Activated naive CD4-positive, alpha-beta T cell treated with anti-CD3 and anti-CD28 coated beads, Interleukin-2, amount 50 U/mL, for 72 hours (primary cell): ENCODE results near the gene ABHD3. TPM values are rescaled to one million over a fixed set of nuclear protein-coding genes. Genes with fewer than 3 reads are reported as not detected.
"Not testable (repeated sequence)": the region's sequence is repeated elsewhere in the genome, so short reads cannot be mapped to it uniquely, and the experiment has no call there.

Source experiments
- ATAC-seq, 2 donors: fragments of 150-1000 bp; cut with Tn5 transposase; 2 replicates each; pipeline ENCODE4 v1.10.0; 2021; ENCODE audit warnings: mild to moderate bottlenecking in 2 of 2, moderate library complexity in 2 of 2
- DNase-seq, 2 donors: peaks; one replicate each; pipeline ENCODE4 v3.0.0; 2021 to 2022; ENCODE audit warnings: low spot score in 2 of 2
- H3K27ac Mint-ChIP-seq, 2 donors: one replicate each; pipeline ENCODE4 v1.8.0; 2022; ENCODE audit warnings: mild to moderate bottlenecking in 2 of 2, mixed read lengths in 2 of 2
- H3K36me3 Mint-ChIP-seq, 2 donors: one replicate each; pipeline ENCODE4 v1.8.0; 2022; ENCODE audit warnings: mixed read lengths in 2 of 2
- H3K9me3 Mint-ChIP-seq, 2 donors: one replicate each; pipeline ENCODE4 v1.8.0; 2022; ENCODE audit warnings: mixed read lengths in 2 of 2
- total RNA-seq, 2 donors: library from RNA; stranded (reverse); gene quantifications; one replicate each; pipeline ENCODE4 v1.2.3, GENCODE V29; 2022

ABHD3 gene, protein sequence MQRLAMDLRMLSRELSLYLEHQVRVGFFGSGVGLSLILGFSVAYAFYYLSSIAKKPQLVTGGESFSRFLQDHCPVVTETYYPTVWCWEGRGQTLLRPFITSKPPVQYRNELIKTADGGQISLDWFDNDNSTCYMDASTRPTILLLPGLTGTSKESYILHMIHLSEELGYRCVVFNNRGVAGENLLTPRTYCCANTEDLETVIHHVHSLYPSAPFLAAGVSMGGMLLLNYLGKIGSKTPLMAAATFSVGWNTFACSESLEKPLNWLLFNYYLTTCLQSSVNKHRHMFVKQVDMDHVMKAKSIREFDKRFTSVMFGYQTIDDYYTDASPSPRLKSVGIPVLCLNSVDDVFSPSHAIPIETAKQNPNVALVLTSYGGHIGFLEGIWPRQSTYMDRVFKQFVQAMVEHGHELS
- total RNA-seq = 10 to 100 TPM; 19.9 to 39.7 TPM

DNA sequence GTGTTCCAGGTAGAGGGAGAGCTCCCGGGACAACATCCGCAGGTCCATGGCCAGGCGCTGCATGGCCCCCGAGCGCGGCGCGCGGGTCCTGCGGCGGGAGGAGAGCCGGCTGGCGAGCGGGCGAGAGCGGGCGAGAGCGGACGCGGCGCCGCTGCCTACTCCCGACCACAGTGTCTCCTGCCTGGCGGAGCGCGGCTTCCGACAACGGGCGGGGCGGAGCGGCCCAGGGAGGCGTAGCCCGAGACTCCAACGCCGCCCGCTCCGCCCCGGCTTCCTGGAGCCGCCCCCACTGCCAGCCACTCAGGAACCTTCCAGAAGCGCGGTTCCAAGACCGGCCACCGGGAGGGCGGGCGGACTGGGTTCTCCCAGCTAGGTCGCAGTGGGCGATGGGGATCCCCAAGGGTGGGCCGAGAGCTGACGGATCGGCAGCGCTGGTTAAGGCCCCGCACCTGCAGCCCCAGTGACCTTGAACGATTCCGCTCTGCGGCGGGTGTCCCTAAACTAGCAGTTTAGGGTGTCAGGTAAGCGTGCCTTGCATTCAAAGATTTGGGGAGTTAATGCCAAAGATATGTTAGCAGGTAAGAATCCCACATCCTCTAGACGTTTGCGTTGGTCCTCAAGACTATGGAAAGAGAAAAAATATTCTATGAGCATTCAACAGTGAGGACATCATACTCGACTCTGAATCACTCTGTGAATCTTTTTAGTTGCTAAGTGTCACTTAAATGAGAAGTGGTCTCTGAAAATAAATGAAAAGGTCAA is at the start of gene ABHD3:
ABHD3 (minus strand) TSS at position 172 of the 762 bp plus-strand sequence; CDS start at position 63, 109 bp downstream.
- ATAC-seq (peak; percentile 93 to 97), DNase-seq (peak; percentile 90 to 91)
- no peaks in the 10 kb centered on the region for H3K9me3 Mint-ChIP-seq
- H3K27ac Mint-ChIP-seq = peak within 1 kb of the TSS; percentile 91 to 93
- H3K36me3 Mint-ChIP-seq = peaks cover 12 to 21% of the 10 kb centered on the region in 2 donors

DNA sequence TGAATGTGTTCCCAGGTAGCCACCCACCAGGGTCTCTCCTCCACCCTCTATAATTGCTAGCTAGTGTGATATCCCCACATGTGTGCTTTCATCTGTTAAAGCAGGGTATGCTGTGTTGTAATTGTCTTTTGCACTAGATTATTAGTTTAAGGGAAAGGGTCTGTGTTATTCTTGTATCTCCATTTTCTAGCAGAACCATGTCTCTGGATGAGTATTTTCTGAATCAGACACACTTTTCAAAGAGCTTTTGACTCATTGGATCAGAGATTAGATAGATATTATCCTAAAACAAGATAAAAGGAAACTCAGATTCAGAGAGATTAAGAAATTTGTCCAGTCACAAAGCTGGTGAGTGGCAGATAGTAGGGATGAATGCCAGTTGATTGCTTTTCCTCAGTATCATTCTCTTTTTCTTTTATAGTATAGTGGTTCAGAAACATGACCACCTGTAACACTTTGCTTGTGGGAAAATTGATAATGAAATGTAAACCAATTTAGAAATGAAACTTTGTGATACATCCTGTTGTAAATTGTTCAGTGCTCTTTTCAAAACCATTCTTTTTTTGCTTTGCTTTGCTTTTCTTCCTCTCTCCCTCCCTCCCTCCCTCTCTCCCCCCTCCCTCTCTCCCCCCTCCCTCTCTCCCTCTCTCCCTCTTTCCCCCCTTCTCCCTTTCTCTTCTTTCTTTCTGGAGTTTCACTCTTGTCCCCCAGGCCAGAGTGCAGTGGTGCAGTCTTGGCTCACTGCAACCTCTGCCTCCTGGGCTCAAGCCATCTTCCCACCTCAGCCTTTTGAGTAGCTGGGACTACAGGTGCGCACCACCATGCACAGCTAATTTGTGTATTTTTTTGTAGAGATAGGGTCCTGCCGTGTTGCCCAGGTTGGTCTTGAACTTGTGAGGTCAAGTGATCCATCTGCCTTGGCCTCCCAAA is 43.5 kb upstream of the ABHD3 start:
- Mint-ChIP-seq H3K36me3 (no peaks in the 10 kb centered on the region), H3K9me3 (no peaks in the 10 kb centered on the region), H3K27ac (peak overlapping the region in 1 of 2 donors; percentile 16)
- DNase-seq (no peak), ATAC-seq (peak; percentile 43 to 46)

DNA sequence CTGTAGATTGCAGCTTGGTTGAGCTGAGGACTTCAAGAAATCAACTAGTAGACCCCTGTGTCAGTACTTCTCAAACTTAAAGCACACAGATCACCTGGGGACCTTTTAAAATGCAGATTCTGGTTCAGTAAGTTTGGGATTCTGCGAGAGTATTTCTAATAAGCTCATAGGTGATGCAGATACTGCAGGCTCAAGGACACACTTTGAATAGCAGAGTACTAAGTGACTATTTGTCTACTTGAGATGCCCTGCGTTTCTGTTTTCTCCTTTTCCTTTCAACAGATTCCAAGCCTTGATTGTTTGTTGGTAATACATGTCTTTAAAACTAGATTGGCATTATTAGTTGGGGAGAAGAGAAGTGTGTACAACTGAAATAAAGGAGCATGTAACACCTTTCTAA is 42.7 kb upstream of the ABHD3 start:
- ATAC-seq = no peak
- no peak for DNase-seq
- H3K27ac Mint-ChIP-seq = no peak overlapping the region
- H3K36me3 Mint-ChIP-seq = no peaks in the 10 kb centered on the region
- H3K9me3 Mint-ChIP-seq = no peaks in the 10 kb centered on the region

DNA sequence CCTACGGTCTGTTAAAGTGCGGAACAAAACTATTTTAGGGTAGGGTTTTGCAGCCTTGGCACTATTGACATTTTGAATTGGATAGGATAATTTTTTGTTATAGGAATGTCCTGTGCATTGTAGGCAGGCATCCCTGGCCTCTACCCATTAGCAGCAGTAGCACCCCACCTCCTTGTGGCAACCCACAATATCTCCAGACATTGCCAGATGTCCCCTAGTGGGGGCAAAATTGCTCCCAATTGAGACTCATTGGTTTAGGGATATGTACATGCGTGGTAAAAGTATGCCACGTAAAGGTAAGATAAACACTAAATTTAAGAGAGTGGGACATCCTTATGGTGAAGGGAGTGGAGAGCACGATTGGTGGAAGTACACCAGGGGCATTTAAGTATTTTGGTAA is 40.7 kb upstream of the ABHD3 start:
- H3K36me3 Mint-ChIP-seq = no peaks in the 10 kb centered on the region
- ATAC-seq = no peak
- H3K27ac Mint-ChIP-seq = no peak overlapping the region
- no peak for DNase-seq
- no peaks in the 10 kb centered on the region for H3K9me3 Mint-ChIP-seq

DNA sequence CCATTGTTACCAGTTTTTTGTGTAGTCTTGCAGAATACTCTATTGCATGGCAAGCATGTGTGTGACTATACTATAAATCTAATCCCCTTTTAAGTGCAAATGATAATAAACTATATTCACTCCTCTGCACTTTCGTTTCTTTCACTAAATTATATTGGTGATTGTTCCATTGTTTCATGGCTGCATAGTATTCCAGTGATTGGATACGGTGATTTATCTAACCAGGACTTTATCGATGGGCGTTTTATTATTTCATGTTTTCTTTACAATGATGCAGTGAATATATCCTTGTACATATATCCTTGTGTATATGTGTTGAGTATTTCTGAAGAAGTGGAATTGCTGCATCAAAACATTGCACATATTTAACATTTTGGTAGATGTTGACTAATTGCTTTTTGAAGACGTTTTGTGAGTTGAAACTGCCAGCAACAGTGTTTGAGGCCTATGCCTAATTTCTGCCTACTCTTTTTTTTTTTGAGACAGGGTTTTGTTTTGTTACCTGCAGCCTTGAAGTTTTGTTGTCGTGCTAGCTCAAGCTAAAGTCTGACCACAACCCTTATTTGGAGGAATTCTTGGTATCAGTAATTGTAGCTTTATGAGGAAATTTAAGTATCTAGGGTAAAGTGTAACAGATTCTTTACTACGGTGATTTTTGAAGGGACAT is 38.7 kb upstream of the ABHD3 start:
- Mint-ChIP-seq H3K9me3 (no peaks in the 10 kb centered on the region), H3K27ac (peak overlapping the region in 1 of 2 donors; percentile 67), H3K36me3 (no peaks in the 10 kb centered on the region)
- no peak for DNase-seq
- no peak for ATAC-seq

DNA sequence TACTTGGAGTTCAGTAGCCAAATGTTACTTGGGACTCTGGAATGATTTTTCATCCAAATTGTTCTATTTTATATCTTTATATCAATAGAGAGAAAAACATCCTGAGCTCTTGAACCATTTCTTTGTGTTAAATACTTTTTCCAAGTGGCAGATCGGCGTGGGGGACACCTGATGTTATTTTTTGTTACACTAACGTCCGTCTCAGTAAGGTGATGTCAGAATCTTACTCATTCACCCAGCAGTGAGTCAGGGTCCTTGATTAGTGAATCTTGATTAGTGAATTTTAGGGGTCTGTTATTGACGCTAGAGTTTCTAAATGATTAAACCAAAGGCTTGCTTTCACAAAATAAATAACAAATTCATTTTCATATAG is 37.7 kb upstream of the ABHD3 start:
- no peaks in the 10 kb centered on the region for H3K9me3 Mint-ChIP-seq
- DNase-seq = no peak
- no peaks in the 10 kb centered on the region for H3K36me3 Mint-ChIP-seq
- ATAC-seq = no peak
- H3K27ac Mint-ChIP-seq = peak overlapping the region; percentile 4 to 41

DNA sequence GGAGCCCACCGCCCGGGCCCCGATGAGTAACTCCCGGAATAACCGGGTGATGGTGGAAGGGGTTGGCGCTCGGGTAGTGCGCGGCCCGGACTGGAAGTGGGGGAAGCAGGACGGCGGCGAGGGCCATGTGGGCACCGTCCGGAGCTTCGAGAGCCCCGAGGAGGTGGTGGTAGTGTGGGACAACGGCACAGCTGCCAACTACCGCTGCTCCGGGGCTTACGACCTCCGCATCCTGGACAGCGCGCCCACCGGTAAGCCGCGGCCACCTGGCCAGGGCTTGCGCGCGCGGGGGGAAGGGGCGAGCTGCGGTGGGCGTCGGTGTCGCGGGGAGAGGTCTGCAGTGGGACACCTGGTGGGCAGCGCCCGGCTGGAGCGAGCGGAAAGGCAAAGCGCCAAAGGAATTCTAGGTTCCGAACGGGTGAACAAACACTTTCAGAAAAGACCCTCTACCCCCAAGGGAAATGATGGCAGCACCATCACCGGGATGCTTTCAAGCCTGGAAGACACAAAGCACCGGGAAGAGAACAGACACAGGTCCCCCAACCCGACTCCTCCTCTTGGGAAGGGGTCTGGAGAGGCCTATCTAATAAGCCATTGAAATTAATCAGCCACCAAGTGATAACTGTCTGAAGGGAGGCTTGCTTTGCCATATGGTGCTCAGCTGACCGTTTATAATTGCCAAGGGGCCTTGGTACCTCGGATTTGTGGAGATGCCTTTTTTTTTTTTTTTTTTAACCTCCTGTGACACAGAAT is 37.2 kb upstream of the ABHD3 start:
- DNase-seq = peak; percentile 32 to 60
- peak in 1 of 2 donors; percentile 7 for ATAC-seq
- peaks cover under 1% of the 10 kb centered on the region in 2 donors for H3K36me3 Mint-ChIP-seq
- H3K27ac Mint-ChIP-seq = peak overlapping the region; percentile 4 to 41
- peaks cover 0 to under 1% of the 10 kb centered on the region in 2 donors for H3K9me3 Mint-ChIP-seq

DNA sequence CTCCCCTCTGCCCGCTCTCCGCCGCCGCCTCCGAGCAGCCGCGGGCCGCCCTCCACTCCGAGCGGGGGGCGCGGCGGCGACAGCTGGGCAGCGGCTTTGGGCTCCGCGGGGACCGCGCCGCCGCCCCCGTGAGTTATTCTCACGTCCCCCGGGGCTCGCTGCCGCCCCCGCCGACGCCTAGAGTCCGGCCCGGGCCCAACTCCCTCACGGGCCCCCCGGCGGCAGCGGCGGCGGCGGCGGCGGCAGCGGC is 36.7 kb upstream of the ABHD3 start:
- H3K27ac Mint-ChIP-seq = no peak overlapping the region
- peaks cover 6% of the 10 kb centered on the region in 2 donors for H3K36me3 Mint-ChIP-seq
- peaks cover 5 to 6% of the 10 kb centered on the region in 2 donors for H3K9me3 Mint-ChIP-seq
- ATAC-seq (no peak), DNase-seq (no peak)

DNA sequence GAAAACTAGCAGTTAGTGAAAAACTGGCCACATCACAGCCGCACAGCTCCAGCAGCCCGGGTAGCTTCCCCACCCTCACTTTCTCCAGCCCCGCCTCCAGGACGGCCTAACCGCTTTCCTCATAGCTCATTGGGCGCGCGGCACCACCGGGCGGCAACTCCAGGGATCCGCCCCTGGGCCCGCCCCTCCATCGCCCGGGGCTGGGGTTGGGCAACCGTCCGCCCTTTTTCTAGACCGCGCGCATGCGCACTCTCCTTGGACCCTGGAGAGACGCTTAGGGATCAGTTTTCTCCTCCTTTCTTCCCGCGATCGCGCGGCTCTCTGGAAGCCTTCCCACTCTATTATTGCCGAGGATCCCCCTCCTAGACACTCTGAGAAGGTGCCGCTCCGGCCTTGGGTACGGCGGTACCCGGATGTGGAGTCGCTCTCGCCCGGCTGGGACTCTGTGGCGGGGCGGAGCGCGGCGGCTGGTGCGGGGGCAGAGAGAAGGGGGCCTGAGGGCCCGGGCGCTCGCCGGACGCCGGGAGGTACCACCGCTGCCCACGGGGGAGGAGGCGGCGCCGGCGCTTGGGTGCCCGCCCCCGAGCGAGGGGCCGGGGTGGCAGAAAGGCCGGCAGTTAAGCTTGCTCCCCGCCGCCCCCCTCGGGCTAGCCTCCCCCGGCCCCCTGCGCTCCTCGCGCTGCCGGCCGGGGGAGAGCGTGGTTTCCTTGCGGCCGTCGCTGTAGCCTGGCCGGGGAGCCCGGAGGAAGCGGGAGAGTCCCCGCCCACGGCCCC is 36.2 kb upstream of the ABHD3 start, which contains the start of gene MIB1:
MIB1 (plus strand) TSS at position 255 of the 774 bp plus-strand sequence. CDS start 792 bp downstream, outside the sequence.
- DNase-seq (peak; percentile 98 to 99), ATAC-seq (peak; percentile 98 to 99)
- Mint-ChIP-seq H3K9me3 (peaks cover 8% of the 10 kb centered on the region in 2 donors), H3K27ac (peak within 1 kb of the TSS; percentile 92 to 97), H3K36me3 (peaks cover 9 to 10% of the 10 kb centered on the region in 2 donors)

DNA sequence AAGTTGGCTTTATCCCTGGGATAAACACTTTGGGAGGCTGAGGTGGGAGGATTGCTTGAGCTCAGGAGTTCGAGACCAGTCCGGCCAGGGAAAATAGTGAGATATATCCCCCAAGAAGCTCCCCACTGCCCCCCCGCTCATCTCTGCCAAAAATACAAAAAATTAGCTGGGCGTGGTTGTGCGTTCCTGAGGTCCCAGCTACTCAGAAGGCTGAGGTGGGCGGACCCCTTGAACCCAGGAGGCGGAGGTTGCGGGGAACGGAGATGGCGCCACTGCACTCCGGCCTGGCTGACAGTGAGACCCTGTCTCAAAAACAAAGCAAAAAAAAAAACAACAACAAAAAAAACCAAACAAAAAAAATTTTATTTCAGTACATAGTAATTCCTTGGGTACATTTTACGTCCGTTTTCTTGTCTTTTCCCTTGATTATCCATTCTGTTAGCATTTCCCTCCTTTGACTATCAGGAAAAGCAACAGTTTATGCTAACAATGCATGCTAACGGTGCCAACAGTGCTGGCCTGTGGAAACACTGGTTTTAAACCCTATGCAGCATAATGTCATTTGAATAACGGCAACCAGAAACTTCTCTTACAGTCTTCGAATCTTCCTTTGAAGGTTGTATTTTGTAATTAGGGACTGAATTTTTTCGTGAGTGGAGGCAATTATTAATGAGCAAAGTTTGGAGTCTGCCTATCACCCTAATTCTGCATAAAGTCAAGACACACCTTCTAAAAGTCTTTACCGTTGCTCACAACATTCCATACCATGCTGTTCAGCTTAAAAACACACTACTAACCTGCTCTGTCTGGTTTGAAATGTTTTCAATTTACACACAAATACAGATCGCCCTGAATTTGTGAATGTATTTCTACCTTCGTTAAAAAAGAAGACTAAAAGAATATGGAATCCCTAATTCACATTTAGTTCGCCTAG is 35.3 kb upstream of the ABHD3 start:
- H3K36me3 Mint-ChIP-seq = peaks cover 9 to 10% of the 10 kb centered on the region in 2 donors

DNA sequence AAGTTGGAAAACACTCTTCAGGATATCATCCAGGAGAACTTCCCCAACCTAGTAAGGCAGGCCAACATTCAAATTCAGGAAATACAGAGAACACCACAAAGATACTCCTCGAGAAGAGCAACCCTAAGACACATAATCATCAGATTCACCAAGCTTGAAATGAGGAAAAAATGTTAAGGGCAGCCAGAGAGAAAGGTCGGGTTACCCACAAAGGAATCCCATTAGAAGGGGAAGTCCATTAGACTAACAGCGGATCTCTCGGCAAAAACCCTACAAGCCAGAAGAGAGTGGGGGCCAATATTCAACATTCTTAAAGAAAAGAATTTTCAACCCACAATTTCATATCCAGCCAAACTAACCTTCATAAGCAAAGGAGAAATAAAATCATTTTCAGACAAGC is 32.4 kb upstream of the ABHD3 start:
- H3K27ac Mint-ChIP-seq, ATAC-seq: not testable (repeated sequence)
- peaks cover 9 to 10% of the 10 kb centered on the region in 2 donors for H3K36me3 Mint-ChIP-seq

More for the DNA sequence above, 35.3 kb upstream of the ABHD3 start:
- peak; percentile 2 to 6 for ATAC-seq
- no peak for DNase-seq
- Mint-ChIP-seq H3K9me3 (peaks cover 8% of the 10 kb centered on the region in 2 donors), H3K27ac (peak overlapping the region in 1 of 2 donors; percentile 92)

DNA sequence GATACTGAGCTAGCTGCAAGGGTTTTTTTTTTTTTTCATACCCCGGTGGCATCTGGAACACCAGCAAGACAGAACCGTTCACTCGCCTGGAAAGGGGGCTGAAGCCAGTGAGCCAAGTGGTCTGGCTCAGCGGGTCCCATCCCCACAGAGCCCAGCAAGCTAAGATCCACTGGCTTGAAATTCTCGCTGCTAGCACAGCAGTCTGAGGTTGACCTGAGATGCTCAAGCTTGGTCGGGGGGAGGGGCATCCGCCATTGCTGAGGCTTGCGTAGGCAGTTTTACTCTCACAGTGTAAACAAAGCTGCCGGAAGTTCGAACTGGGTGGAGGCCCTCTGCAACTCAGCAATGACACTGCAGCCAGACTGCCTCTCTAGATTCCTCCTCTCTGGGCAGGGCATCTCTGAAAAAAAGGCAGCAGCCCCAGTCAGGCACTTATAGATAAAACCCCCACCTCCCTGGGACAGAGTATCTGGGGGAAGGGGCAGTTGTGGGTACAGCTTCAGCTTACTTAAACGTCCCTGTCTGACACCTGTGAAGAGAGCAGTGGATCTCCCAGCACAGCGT is 31.0 kb upstream of the ABHD3 start:
- Mint-ChIP-seq H3K9me3 (peaks cover 8% of the 10 kb centered on the region in 2 donors), H3K27ac (no peak overlapping the region), H3K36me3 (peaks cover 9 to 10% of the 10 kb centered on the region in 2 donors)
- ATAC-seq (no peak), DNase-seq (no peak)

More for the DNA sequence above, 32.4 kb upstream of the ABHD3 start:
- not testable (repeated sequence) for DNase-seq, H3K9me3 Mint-ChIP-seq

DNA sequence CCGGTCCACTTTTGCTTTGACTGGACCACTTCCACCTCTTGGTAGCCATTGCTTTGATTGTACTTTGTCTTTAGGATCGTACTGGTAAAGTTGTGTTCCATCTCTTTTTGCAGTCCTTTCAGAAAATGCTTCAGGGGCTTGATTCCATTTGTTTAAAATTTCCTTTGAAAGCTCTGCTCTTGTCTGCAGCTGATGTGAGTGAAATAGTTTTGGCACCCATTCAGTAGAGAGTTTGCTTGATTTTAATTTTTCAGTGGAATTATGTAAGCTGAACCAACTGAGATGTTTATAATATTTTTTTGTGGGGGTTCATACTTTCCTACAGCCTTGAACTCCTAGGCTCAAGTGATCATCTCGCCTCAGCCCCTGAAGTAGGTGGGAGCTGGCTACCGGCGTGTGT is 28.4 kb upstream of the ABHD3 start:
- H3K27ac Mint-ChIP-seq = no peak overlapping the region
- peaks cover 9 to 10% of the 10 kb centered on the region in 2 donors for H3K36me3 Mint-ChIP-seq
- ATAC-seq (no peak), DNase-seq (no peak)
- H3K9me3 Mint-ChIP-seq = peaks cover 8% of the 10 kb centered on the region in 2 donors

DNA sequence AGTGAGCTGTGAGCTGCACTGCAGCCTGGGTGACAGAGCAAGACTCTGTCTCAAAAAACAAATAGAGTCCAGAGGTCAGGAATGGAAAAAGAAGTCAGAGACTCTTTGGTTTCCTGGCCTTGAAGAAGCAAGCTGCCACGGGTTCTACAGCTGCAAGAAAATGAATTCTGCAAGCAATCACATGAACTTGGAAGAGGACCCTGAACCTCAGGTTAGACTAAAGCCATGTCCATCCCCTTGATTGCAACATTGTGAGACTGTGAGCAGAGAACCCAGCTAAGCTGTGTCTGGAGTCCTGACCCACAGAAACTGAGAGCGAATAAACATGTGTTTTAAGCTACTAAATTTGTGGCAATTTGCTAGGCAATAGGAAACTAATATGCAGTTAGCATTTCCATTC is 23.1 kb upstream of the ABHD3 start:
- no peaks in the 10 kb centered on the region for H3K9me3 Mint-ChIP-seq
- no peaks in the 10 kb centered on the region for H3K36me3 Mint-ChIP-seq
- no peak for ATAC-seq

More for the DNA sequence above, 23.1 kb upstream of the ABHD3 start:
- H3K27ac Mint-ChIP-seq = no peak overlapping the region
- no peak for DNase-seq
